ENCODE data around the gene MED13.

The MED13 gene

DNA sequence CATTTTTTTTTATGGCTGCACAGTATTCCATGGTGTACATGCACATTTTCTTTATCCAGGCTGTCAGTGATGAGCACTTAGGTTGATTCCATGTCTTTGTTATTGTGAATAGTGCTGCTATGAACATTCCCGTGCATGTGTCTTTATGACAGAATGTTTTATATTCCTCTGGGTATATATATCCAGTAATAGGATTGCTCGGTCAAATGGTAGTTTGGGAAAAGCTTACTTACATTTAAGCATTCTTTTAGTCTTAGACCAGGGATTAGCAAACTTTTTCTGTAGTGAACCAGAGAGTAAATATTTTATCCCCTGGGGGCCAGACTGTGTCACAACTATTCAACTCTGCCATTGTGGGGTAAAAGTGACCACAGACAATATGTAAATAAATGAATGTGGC is 40.2 kb downstream of the MED13 start:
- no peak overlapping the region for H3K9ac ChIP-seq (ENCODE audit: low read length)
- no peak overlapping the region for H3K14ac ChIP-seq (ENCODE audit: low read length)
- H3K9me3 ChIP-seq (ENCODE audit: insufficient read depth, low read depth, low read length): no peaks in the 10 kb centered on the region
- H3K4me2 ChIP-seq (ENCODE audit: low read length): no peak overlapping the region
- peaks cover 23 to 39% of the 10 kb centered on the region in 2 experiments for H3K36me3 ChIP-seq (ENCODE audit: control insufficient read depth in 1 of 2, insufficient read depth in 2 of 2, low read length in 2 of 2)
- H4K8ac ChIP-seq (ENCODE audit: low read depth, low read length): no peak overlapping the region
- H3K79me2 ChIP-seq (ENCODE audit: control insufficient read depth, insufficient read depth, low read length, poor library complexity): no peaks in the 10 kb centered on the region
- WGBS (ENCODE audit: extremely low coverage, insufficient coverage, insufficient read length): no CpG with 5 or more reads among the region's 2 CpGs
- no peak overlapping the region for H4K12ac ChIP-seq (ENCODE audit: low read depth, low read length)
- H2BK12ac ChIP-seq (ENCODE audit: low read length): no peak overlapping the region
- no peak overlapping the region for H4K91ac ChIP-seq (ENCODE audit: low read depth, low read length)
- H3K27ac ChIP-seq (ENCODE audit: low read depth, low read length): no peak overlapping the region
- H3K4me3 ChIP-seq (ENCODE audit: low read depth, low read length): no peak overlapping the region
- no peak overlapping the region for H3K4ac ChIP-seq (ENCODE audit: low read depth, low read length)
- no peaks in the 10 kb centered on the region for H3K4me1 ChIP-seq (ENCODE audit: control insufficient read depth in 1 of 2, insufficient read depth in 2 of 2, low read length in 2 of 2)
- H2BK120ac ChIP-seq (ENCODE audit: insufficient read depth, low read length, poor library complexity): no peak overlapping the region
- H3K23ac ChIP-seq (ENCODE audit: low read length): no peak overlapping the region
- no peak overlapping the region for H2AFZ ChIP-seq (ENCODE audit: insufficient read depth, low read length, poor library complexity)
- no peak overlapping the region for H2BK5ac ChIP-seq (ENCODE audit: low read depth, low read length, poor library complexity)
- H3K18ac ChIP-seq (ENCODE audit: low read length): no peak overlapping the region
- H3K79me1 ChIP-seq (ENCODE audit: low read length): no peaks in the 10 kb centered on the region
- peak; percentile 22 to 45 for DNase-seq
- H2AK5ac ChIP-seq (ENCODE audit: low read length): no peak overlapping the region
- H3K27me3 ChIP-seq (ENCODE audit: insufficient read depth, low read length): no peaks in the 10 kb centered on the region

DNA sequence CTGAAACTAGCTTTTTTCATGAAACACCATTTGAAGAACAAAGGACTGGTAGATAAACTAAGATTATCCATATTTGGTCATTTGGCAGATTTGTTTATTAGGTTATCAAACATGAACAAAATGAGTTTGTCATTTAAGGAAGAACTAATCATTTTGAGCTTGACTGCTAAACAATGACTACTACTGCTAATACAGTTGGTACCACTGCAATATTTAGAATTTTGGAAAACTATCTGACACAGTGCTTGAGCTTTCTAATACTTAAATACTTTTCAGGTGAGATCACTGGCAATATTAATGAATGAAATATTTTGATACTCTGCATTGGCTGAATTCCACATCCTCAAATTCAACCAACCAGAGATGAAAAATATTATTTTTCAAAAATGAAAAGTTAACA is 47.2 kb downstream of the MED13 start:
- Histone ChIP-seq H3K79me2 (ENCODE audit: control insufficient read depth, insufficient read depth, low read length, poor library complexity) (no peaks in the 10 kb centered on the region), H4K12ac (ENCODE audit: low read depth, low read length) (no peak overlapping the region), H2AFZ (ENCODE audit: insufficient read depth, low read length, poor library complexity) (no peak overlapping the region), H2BK120ac (ENCODE audit: insufficient read depth, low read length, poor library complexity) (no peak overlapping the region), H2BK12ac (ENCODE audit: low read length) (no peak overlapping the region), H2AK5ac (ENCODE audit: low read length) (no peak overlapping the region), H3K9ac (ENCODE audit: low read length) (no peak overlapping the region), H3K4me1 (ENCODE audit: control insufficient read depth in 1 of 2, insufficient read depth in 2 of 2, low read length in 2 of 2) (no peaks in the 10 kb centered on the region), H3K27me3 (ENCODE audit: insufficient read depth, low read length) (no peaks in the 10 kb centered on the region), H4K91ac (ENCODE audit: low read depth, low read length) (no peak overlapping the region), H3K4me3 (ENCODE audit: low read depth, low read length) (no peak overlapping the region), H3K36me3 (ENCODE audit: control insufficient read depth in 1 of 2, insufficient read depth in 2 of 2, low read length in 2 of 2) (peaks cover 13 to 20% of the 10 kb centered on the region in 2 experiments), H3K4me2 (ENCODE audit: low read length) (no peak overlapping the region), H3K79me1 (ENCODE audit: low read length) (no peaks in the 10 kb centered on the region), H4K8ac (ENCODE audit: low read depth, low read length) (no peak overlapping the region), H3K18ac (ENCODE audit: low read length) (no peak overlapping the region), H3K14ac (ENCODE audit: low read length) (no peak overlapping the region), H3K23ac (ENCODE audit: low read length) (no peak overlapping the region), H2BK5ac (ENCODE audit: low read depth, low read length, poor library complexity) (no peak overlapping the region), H3K4ac (ENCODE audit: low read depth, low read length) (no peak overlapping the region), H3K9me3 (ENCODE audit: insufficient read depth, low read depth, low read length) (no peaks in the 10 kb centered on the region), H3K27ac (ENCODE audit: low read depth, low read length) (no peak overlapping the region)
- no peak for DNase-seq

DNA sequence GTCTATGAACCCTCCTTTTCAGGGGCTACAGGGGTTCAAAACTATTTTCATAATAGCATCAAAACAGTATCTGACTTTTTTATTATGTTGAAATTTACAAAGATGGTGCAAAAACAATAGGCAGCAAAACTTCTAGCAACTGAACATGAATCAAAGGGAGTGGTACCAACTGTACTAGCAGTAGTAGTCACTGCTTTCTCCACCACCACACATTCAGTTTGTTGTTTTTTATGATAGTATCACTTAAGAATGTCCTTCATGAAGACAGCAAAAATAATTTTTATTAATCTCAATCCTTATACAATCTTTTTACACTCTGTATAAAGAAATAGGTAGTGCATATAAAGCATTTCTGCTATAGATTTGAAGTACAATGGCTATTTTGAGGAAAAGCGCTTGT is 47.6 kb downstream of the MED13 start:
- Histone ChIP-seq H3K14ac (ENCODE audit: low read length) (no peak overlapping the region), H2AK5ac (ENCODE audit: low read length) (no peak overlapping the region), H3K23ac (ENCODE audit: low read length) (no peak overlapping the region), H3K4me2 (ENCODE audit: low read length) (no peak overlapping the region), H3K27ac (ENCODE audit: low read depth, low read length) (no peak overlapping the region), H4K8ac (ENCODE audit: low read depth, low read length) (no peak overlapping the region), H2AFZ (ENCODE audit: insufficient read depth, low read length, poor library complexity) (no peak overlapping the region), H3K79me1 (ENCODE audit: low read length) (no peaks in the 10 kb centered on the region), H2BK5ac (ENCODE audit: low read depth, low read length, poor library complexity) (no peak overlapping the region), H3K27me3 (ENCODE audit: insufficient read depth, low read length) (no peaks in the 10 kb centered on the region), H2BK120ac (ENCODE audit: insufficient read depth, low read length, poor library complexity) (no peak overlapping the region), H3K18ac (ENCODE audit: low read length) (no peak overlapping the region), H4K91ac (ENCODE audit: low read depth, low read length) (no peak overlapping the region), H3K36me3 (ENCODE audit: control insufficient read depth in 1 of 2, insufficient read depth in 2 of 2, low read length in 2 of 2) (peaks cover 14 to 20% of the 10 kb centered on the region in 2 experiments), H3K4me1 (ENCODE audit: control insufficient read depth in 1 of 2, insufficient read depth in 2 of 2, low read length in 2 of 2) (no peaks in the 10 kb centered on the region), H3K9me3 (ENCODE audit: insufficient read depth, low read depth, low read length) (no peaks in the 10 kb centered on the region), H2BK12ac (ENCODE audit: low read length) (no peak overlapping the region), H3K4me3 (ENCODE audit: low read depth, low read length) (no peak overlapping the region), H3K4ac (ENCODE audit: low read depth, low read length) (no peak overlapping the region), H4K12ac (ENCODE audit: low read depth, low read length) (no peak overlapping the region), H3K79me2 (ENCODE audit: control insufficient read depth, insufficient read depth, low read length, poor library complexity) (no peaks in the 10 kb centered on the region), H3K9ac (ENCODE audit: low read length) (no peak overlapping the region)
- DNase-seq: no peak
- WGBS (ENCODE audit: extremely low coverage, insufficient coverage, insufficient read length): no CpG with 5 or more reads among the region's 1 CpG

DNA sequence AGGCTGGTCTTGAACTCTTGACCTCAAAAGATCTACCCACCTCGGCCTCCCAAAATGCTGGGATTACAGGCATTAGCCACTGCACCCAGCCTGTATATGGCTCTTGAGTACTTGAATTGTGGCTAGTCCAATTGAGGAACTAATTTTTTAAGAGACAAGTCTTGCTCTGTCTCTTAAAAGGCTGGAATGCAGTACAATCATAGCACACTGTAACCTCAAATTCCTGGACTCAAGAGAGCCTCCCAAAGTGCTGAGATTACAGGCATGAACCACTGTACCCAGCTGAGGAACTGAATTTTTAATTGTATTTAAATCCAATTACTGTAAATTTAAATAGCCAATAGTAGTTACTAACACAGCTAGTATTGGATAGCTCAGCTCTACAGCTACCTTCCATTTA is 50.6 kb downstream of the MED13 start:
- peaks cover 19 to 20% of the 10 kb centered on the region in 2 experiments for H3K36me3 ChIP-seq (ENCODE audit: control insufficient read depth in 1 of 2, insufficient read depth in 2 of 2, low read length in 2 of 2)
- no peaks in the 10 kb centered on the region for H3K4me1 ChIP-seq (ENCODE audit: control insufficient read depth in 1 of 2, insufficient read depth in 2 of 2, low read length in 2 of 2)
- no peak overlapping the region for H4K12ac ChIP-seq (ENCODE audit: low read depth, low read length)
- no peak overlapping the region for H2BK120ac ChIP-seq (ENCODE audit: insufficient read depth, low read length, poor library complexity)
- H3K18ac ChIP-seq (ENCODE audit: low read length): no peak overlapping the region
- no peak overlapping the region for H4K91ac ChIP-seq (ENCODE audit: low read depth, low read length)
- H3K23ac ChIP-seq (ENCODE audit: low read length): no peak overlapping the region
- no peak overlapping the region for H3K27ac ChIP-seq (ENCODE audit: low read depth, low read length)
- H2BK5ac ChIP-seq (ENCODE audit: low read depth, low read length, poor library complexity): no peak overlapping the region
- no peak overlapping the region for H2AFZ ChIP-seq (ENCODE audit: insufficient read depth, low read length, poor library complexity)
- H3K4ac ChIP-seq (ENCODE audit: low read depth, low read length): no peak overlapping the region
- no peak overlapping the region for H4K8ac ChIP-seq (ENCODE audit: low read depth, low read length)
- H2BK12ac ChIP-seq (ENCODE audit: low read length): no peak overlapping the region
- no peaks in the 10 kb centered on the region for H3K79me2 ChIP-seq (ENCODE audit: control insufficient read depth, insufficient read depth, low read length, poor library complexity)
- H3K4me2 ChIP-seq (ENCODE audit: low read length): no peak overlapping the region
- no peaks in the 10 kb centered on the region for H3K79me1 ChIP-seq (ENCODE audit: low read length)
- H3K4me3 ChIP-seq (ENCODE audit: low read depth, low read length): no peak overlapping the region
- H2AK5ac ChIP-seq (ENCODE audit: low read length): no peak overlapping the region
- no peak for DNase-seq
- no peaks in the 10 kb centered on the region for H3K27me3 ChIP-seq (ENCODE audit: insufficient read depth, low read length)
- no peak overlapping the region for H3K14ac ChIP-seq (ENCODE audit: low read length)
- WGBS (ENCODE audit: extremely low coverage, insufficient coverage, insufficient read length): no CpG with 5 or more reads among the region's 1 CpG
- H3K9ac ChIP-seq (ENCODE audit: low read length): no peak overlapping the region
- H3K9me3 ChIP-seq (ENCODE audit: insufficient read depth, low read depth, low read length): no peaks in the 10 kb centered on the region
